Right ventricle myocardium superior (tissue), 1 donor: ENCODE data around the gene CELF5. TPM values are rescaled to one million over a fixed set of nuclear protein-coding genes. Genes with fewer than 3 reads are reported as not detected.
"Not testable (repeated sequence)": the region's sequence is repeated elsewhere in the genome, so short reads cannot be mapped to it uniquely, and the experiment has no call there.

Source experiments
- ATAC-seq: fragments of 200-7000 bp; cut with Tn5 transposase; one replicate; pipeline ENCODE4 v1.9.1; 2020; ENCODE audit warnings: mild to moderate bottlenecking; ENCODE audit not compliant: poor library complexity
- DNase-seq: peaks from one replicate; pipeline ENCODE4 v3.0.0-alpha.2; 2020
- intact Hi-C: fragments of 100-400 bp; cut with DNase I; formaldehyde crosslinking; loops from one replicate; pipeline ENCODE4 v1.11.2; 2022
- total RNA-seq: library from RNA; stranded (reverse); fragmentation: NEBNext Ultra II Directional; extraction: Animal tissue kit (Norgen Biotek cat#: 25700); gene quantifications from one replicate; pipeline ENCODE4 v1.2.1, GENCODE V29; 2021
- donor health status: DM: no; HTN: yes; CAD: no; lungs with severe emphysema.

CELF5 gene
- total RNA-seq, 1 donor from 2014 or later: not detected

DNA sequence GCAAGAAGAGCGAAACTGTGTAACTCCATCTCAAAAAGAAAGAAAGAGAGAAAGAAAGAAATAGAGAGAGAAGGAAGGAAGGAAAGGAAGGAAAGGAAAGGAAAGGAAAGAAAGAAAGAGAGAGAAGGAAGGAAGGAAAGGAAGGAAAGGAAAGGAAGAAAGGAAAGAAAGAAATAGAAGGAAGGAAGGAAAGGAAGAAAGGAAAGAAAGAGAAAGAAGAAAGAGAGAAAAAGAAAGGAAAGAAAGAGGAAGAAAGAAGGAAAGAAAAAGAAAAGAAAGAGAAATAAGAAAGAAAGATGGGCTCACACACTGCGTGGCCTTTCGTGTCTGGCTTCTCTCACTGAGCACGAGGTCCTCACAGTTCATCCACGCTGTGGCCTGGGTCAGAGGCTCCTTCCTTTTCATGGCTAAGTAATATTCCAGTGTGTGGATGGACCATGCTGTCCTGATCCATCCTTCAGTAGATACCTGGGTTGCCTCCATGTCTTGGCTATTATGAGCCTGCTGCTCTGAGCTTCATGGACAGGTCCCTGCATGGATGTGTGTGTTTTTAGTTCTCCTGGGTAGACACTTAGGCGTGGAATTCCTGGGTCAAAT is 74.5 kb downstream of the CELF5 start:
- DNase-seq (no peak), ATAC-seq (no peak)
- intact Hi-C loops: no loop called here

DNA sequence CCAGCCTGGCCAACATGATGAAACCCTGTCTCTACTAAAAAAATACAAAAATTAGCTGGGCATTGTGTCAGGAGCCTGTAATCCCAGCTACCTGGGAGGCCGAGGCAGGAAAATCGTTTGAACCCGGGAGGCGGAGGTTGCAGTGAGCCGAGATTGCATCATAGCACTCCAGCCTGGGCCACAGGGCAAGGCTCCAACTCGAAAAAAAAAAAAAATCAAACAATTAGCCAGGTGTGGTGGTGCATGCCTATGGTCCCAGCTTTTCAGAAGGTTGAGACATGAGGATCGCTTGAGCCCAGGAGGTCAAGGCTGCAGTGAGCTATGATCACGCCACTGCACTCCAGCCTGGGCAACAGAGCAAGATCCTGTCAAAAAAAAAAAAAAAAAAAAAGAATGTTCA is 76.1 kb downstream of the CELF5 start:
- intact Hi-C loops: loop anchor here (5.0 kb wide), 1 partner anchor 172 kb away; no protein-coding TSS in a partner anchor
- not testable (repeated sequence) for ATAC-seq, DNase-seq

DNA sequence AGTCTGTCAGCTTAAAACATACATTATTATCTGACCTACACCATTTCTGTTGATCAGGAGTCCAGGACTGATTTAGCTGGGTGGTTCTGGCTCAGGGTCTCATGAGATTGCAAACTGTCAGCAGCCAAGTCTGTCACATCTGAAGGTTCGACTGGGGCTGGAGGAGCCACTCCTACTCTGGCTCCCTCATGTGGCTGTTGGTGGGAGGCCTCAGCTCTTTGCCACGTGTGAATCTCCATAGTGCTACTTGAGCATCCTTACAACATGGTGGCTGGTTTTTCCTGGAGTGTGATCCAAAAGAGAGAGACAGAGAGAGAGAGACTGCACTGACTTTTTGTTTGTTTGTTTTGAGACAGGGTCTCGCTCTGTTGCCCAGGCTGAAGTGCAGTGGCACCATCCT is 78.3 kb downstream of the CELF5 start:
- DNase-seq: no peak
- intact Hi-C loops: loop anchor here (5.0 kb wide), 1 partner anchor 170 kb away; no protein-coding TSS in a partner anchor

DNA sequence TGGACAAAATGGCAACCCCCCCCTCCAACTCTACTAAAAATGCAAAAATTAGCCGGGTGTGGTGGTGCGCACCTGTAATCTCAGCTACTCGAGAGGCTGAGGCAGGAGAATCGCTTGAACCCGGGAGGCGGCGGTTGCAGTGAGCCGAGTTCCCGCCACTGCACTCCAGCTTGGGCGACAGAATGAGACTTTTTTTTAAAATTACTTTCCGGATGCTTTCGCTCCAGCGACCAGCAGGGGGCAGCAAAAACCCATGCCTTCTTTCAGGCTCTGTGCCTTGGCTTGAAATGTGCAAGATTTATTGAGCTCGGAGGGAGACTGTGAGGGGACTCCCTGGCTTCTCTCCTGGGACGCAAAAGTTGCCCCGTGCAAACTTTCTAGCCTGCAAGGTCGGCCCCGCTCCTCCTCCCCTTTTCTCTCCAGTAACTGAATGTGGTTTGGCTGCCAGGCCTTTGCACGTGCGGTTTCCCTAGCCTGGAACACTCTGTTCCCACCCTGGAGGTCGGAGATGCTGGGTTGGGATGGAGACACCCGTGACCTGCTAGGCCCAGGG is 80.5 kb downstream of the CELF5 start:
- peak; percentile 72 for DNase-seq
- intact Hi-C loops: loop anchor here (5.0 kb wide), 1 partner anchor 167 kb away; no protein-coding TSS in a partner anchor
- ATAC-seq: peak; percentile 74

More for the DNA sequence above, 78.3 kb downstream of the CELF5 start:
- no peak for ATAC-seq

DNA sequence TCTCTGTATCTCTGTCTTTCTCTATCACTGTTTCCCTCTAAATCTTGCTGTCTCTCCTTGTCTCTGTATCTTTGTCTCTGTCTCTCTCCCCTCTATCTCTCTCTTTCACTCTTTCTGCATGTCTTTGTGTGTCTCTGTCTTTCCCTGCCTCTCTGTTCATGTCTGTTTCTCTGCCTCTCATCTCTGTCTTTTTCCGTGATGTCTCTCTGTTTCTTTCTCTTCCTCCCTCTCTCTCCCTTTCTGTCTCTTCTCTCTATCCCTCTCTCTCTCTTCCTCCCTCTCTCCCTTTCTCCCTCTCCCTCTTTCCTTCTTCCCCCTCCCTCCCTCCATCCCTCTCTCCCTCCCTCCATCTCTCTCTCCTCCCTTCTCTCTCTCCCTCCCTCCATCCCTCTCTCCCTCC is 85.3 kb downstream of the CELF5 start:
- intact Hi-C loops: no loop called here
- no peak for DNase-seq
- ATAC-seq: no peak

DNA sequence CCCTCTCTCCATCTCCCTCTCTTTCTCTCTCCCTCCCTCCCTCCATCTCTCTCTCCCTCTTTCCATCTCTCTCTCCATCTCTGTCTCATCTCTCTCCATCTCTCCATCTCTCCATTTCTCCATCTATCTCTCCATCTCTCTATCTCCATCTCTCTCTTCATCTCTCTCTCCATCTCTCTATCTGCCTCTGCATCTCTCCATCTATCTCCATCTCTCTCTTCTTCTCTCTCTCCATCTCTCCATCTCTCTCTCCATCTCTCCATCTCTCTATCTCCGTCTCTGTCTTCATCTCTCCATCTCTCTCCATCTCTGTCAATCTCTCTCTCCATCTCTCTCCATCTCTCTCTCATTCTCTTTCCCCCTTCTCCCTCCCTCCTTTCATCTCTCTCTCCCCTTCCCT is 85.8 kb downstream of the CELF5 start:
- intact Hi-C loops: no loop called here
- no peak for DNase-seq
- ATAC-seq: no peak

DNA sequence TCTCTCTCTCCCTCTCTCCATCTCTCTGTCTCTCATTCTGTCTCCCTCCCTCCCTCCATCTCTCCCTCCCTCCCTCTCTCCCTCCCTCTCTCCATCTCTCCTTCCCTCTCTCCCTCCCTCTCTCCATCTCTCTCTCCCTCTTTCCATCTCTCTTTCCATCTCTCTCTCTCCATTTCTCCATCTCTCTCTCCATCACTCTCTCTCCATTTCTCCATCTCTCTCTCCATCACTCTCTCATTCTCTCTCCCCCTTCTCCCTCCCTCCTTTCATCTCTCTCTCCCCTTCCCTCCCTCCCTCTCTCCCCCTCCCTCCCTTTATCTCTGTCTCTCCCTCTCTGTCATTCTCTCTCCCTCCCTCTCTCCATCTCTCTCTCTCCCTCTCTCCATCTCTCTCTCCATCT is 86.2 kb downstream of the CELF5 start:
- ATAC-seq: no peak
- intact Hi-C loops: no loop called here
- DNase-seq: no peak

DNA sequence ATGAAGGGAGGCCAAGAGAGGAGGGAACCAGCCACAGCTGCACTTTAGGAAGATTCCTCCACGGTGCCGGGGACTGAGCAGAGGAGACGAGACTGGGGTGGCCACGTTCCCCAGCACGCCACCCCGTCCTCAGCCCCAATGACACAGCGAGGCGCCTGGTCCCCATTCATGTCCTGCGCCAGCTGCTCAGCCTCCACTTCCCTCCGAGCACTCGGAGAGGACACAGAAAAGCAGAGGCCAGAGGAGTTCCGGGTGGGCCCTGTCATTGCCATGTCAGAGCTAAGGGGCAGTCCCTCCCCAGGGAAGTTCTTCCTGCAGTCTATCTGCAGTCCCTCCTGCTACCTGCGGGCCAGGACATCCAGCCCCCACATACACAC is 88.7 kb downstream of the CELF5 start:
- no peak for ATAC-seq
- intact Hi-C loops: no loop called here
- DNase-seq: peak; percentile 20

DNA sequence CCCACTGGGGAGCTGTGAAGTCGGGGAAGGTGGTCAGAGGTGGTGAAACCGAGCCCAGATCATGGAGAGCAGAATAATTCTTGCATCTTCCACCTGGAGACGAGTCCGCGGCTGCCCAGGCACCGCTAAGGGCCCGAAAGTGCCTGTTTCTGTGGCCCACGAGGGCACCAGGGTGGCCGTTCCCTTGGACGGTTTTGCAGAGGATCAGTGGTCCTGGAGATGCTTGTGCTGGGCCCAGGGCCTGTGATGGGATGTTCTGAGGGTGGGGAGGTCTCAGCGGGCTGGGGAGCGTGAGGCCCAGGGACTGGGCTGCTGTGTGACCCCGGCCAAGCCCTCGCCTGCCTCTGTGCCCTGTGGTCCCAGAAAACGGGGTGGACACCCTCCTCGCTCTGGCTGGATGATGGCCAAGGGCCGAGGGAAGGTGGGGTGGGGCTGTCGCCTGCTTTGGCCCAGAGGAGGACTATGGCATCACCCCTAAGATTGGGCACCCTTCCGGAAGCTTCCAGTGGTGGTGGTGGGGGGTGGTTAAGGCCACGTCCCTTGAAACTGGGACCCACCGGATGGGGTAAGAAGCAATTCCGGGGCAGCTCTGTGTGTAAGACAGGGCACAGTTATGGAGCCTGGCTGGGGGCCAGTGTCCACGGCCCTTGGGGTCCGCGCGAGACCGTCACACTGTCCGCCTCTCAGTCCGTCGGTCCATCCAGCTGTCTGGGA is 90.7 kb downstream of the CELF5 start:
- no peak for ATAC-seq
- DNase-seq: peak; percentile 23
- intact Hi-C loops: no loop called here

DNA sequence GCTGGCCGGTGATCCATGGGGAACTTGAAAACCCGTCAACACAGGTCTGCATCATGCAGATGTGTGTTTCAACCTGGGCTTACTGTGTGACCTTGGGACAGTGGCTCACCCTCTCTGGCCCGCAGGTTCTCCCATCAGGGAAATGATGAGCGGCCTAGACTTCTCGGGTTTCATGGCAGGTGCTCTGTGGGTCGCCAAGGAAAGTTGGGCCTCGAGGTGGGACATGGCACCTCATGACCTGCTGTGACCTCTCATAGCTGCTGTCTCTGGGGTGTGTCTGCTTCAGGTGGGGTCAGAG is 91.2 kb downstream of the CELF5 start:
- no peak for ATAC-seq
- intact Hi-C loops: no loop called here

DNA sequence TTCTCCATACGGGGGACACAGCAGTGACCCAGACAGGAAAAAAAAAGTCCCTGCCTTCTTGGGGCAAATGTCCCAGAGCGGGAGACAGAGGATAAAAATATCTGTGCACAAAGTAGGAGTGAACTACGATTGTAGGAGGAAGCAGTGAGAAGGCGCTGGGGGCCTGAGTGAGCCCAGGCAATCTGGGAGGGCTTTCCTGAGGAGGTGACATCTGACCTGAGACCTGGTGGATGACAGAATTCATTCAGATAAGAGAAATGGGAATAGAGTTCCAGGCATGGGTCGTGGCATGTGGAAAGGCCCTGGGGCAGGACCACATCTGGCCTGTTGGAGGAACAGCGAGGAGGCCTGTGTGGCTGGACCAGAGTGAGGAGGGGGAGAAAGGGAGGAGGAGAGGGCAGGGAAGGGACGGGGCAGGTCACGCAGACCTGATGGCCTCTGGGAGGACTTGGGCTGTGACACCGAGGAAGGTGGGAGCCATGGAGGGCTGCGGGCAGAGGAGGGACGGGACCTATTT is 91.7 kb downstream of the CELF5 start:
- DNase-seq: peak; percentile 9
- intact Hi-C loops: no loop called here
- ATAC-seq: no peak

More for the DNA sequence above, 91.2 kb downstream of the CELF5 start:
- DNase-seq: no peak

DNA sequence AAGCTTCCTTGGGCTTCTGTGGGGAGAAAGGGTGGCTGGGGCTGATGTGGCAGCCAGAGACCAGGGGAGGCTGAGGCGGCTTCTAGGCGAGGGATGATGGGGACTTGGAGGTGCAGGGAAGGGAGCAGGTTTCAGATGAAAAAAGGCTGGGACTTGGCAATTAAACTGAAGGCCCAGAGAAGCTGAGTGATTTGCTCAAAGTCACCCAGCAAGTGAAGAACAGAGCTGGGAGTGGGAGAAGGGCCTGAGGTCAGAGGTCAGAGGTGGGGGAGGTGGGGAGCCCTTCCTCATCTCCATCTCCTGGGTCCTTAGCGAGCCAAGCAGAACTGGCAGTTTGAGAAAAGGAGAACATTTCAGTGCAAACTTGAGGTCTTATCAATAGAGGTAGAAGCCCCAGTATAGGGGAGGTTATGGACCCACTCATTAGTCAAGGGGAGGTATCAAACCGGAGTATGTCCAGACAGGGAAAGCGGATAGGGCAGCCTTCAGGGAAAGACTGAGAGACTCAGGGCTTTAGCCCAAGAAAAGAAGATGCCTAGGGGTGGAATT is 92.3 kb downstream of the CELF5 start:
- no peak for ATAC-seq
- DNase-seq: peak; percentile 8
- intact Hi-C loops: no loop called here

DNA sequence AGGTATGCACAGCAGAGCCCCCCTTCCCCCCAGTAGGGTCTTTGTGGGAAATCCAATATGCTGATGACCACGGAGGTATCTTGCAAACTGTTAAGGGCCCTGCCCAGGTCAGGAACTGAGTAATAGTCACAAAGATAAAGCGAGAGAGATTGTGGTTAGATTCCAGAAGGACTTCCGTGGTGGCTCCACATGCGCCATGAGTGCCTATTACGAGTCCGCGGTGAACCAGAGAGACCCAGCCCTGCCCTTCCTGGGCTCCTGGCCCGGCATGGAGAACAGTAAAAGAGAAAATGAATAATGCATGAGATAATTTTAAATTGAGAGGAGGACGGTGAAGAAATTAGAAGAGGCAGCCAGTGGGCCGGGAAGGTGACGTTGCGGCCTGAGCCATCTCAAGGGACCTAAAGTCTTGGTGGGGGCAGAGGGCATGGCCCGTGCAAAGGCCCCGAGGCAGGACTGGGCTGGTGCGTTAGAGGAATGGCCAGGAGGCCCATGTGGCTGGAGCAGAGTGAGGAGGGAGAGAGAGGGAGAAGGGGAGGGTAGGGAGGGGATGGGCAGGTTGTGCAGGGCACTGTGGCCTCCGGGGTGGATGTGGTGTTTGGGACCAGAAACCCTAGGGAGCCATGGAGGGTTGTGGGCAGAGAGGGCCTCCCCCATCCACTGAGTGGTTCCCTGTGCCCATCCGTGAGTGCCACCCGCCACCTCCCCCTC is 95.3 kb downstream of the CELF5 start:
- peak; percentile 27 for DNase-seq
- intact Hi-C loops: no loop called here
- no peak for ATAC-seq

DNA sequence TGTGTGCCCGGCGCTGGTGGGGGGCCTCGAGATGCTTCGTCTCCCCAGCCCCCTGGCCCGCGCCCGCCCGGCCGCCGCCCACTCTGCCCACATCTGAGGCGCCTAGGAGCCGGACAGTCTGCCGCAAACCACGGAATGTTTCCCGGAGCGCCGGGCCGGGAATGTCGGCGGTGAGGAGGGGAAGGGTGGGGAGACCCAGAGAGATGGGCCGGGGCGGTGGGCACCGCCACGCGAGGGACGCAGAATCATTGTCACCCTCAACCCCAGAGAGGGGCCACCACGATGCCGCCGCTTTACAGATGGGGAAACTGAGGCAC is 95.9 kb downstream of the CELF5 start:
- intact Hi-C loops: no loop called here
- DNase-seq (peak; percentile 21), ATAC-seq (no peak)

DNA sequence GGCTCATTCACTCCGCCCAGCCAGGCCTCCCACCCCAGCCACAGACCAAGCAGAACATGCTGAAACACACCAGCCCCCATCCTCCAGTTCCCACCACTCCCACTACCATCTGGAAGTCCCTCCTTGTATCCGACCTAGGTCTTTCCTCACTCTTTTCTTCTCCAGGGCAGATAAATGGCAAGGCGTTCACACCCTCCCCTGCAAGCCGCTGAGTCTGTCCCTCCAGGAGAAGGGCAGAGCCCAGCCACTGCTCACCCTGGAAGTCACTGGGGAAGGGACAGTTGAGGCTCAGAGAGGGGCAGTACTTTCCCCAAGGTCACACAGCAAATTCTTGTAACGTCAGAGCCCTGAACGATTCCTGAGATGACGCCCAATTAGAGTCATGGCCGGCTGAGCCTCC is 96.4 kb downstream of the CELF5 start:
- intact Hi-C loops: no loop called here
- DNase-seq (no peak), ATAC-seq (no peak)

DNA sequence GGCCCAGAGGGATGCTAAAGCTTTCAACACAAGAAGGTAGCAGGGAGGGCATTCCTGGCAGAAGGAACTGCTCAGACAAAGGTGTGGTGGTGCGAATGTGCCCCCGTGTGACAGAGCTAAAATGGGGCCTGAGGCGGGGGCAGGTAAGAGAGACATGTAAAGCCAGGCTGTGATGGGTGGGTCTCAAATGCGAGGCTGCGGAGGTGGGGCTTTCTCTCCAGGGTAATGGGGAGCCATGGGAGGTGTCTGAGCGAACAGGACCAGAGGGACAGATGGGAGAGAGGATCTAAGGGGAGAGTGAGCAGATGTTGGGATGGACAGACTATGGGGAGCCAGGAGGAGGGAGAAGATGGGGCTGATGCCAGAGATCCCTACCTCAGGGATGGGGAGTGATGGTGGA is 97.2 kb downstream of the CELF5 start:
- no peak for ATAC-seq

DNA sequence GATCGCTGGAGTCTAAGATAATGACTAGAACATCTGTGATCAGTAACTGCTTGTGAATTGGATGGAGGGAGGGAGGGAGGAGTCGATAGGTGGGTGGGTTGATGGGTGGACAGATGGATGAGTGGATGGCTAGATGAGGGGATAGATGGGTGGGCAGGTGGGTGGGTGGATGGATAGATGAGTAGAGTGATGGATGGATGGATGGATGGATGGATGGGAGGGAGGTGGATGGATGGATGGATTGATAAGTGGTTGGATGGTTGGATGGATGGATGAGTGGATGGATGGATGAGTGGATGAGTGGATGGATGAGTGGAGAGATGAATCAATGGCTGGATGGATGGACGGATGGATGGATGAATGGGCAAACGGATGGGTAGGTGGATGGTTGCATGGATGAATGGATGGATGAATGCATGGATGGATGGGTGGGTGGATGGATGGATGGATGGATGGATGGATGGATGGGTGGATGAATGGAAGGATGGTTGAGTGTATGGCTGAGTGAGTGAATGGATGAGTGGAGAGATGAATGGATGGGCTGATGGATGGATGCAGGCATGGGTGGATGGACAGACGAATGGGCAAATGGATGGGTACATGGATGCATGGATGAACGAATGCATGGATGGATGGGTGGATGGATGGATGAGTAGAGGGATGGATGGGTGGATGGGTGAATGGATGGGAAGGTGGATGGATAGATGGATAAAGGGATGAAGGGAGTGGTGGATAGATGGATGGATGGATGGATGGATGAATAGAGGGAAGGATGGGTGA is 97.9 kb downstream of the CELF5 start:
- intact Hi-C loops: no loop called here
- ATAC-seq: no peak
- DNase-seq: no peak

More for the DNA sequence above, 97.2 kb downstream of the CELF5 start:
- intact Hi-C loops: no loop called here
- peak; percentile 23 for DNase-seq

DNA sequence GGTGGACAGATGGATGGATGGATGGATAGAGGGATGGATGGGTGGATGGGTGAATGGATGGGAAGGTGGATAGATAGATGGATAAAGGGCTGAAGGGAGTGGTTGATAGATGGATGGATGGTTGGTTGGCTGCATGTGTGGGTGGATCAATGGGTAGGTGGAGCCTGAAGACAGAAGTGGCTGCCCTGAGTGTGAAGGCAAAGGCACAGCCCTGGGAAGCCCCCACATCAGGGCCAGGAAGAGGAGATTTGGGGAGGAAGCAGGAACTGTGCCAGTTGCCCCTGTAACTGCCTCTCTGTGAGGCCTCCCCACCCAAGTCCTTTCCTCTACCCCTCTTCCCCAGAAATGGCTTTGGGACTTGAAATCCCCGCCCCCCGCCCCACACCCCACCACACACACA is 98.6 kb downstream of the CELF5 start:
- intact Hi-C loops: no loop called here
- ATAC-seq: no peak
- no peak for DNase-seq

DNA sequence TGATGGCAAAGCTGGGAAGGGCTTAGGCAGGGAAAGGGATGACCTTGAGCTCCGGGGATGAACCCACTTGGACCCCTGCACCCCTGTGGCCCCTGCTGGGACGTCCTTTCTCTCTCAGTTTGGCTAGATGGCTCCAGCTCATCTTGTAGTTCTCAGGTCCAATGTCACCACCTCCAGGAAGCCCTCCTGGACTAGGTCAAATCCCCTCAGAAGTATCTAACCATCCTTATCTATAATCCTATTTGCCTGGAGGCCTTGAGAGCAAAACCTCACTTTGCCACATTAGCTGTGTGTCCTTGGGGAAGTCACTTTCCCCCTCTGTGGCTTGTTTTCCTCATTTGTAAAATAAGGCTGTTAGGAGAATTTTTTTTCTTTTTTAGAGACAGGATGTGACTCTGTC is 99.2 kb downstream of the CELF5 start:
- intact Hi-C loops: no loop called here
- DNase-seq: no peak
- ATAC-seq: no peak
